IMR-90 (cell line): ENCODE results near the gene ALK. TPM values are rescaled to one million over a fixed set of nuclear protein-coding genes. Genes with fewer than 3 reads are reported as not detected.

Source experiments
- ATAC-seq: fragments of 200-7000 bp; cut with Tn5 transposase; 2 replicates; pipeline ENCODE4 v1.9.1; 2020; ENCODE audit warnings: low read depth, mild to moderate bottlenecking, moderate library complexity
- BruUV-seq: library from RNA; stranded (reverse); fragments of 400-500 nt; replicated peaks from 2 replicates; lab custom pipeline; 2021; lab: Mats Ljungman, UMichigan
- CTCF ChIA-PET: fragments of 300-600 bp; formaldehyde crosslinking; extraction: SDS; loops from one replicate; lab custom pipeline; 2021; ENCODE audit warnings: antibody characterized with exemption; lab: Yijun Ruan, JAX
- POLR2A ChIA-PET: fragments of 300-600 bp; sonication (Branson Sonifier 250); formaldehyde crosslinking; loops from one replicate; lab custom pipeline; 2022; ENCODE audit warnings: antibody characterized with exemption; ENCODE audit not compliant: unreplicated experiment; lab: Charles Lee
- DNase-seq: peaks from one replicate; pipeline ENCODE4 v3.0.0; 2013
- H2AFZ ChIP-seq: replicated peaks from 2 replicates; pipeline ENCODE3; 2013; ENCODE audit warnings: low read length, mild to moderate bottlenecking; ENCODE audit not compliant: poor library complexity
- H2AK5ac ChIP-seq: 2 replicates; pipeline ENCODE4 v1.6.1; 2013; ENCODE audit warnings: low read depth, low read length, inconsistent platforms
- H2AK9ac ChIP-seq: replicated peaks from 2 replicates; pipeline ENCODE3; 2013; ENCODE audit warnings: mild to moderate bottlenecking, low read depth, low read length, moderate library complexity; ENCODE audit not compliant: poor library complexity
- H2BK120ac ChIP-seq: 2 replicates; pipeline ENCODE4 v1.6.1; 2013; ENCODE audit warnings: low read depth, low read length, inconsistent platforms
- H2BK15ac ChIP-seq: 3 replicates; pipeline ENCODE4 v1.6.1; 2013; ENCODE audit warnings: low read depth, low read length, inconsistent platforms
- H2BK20ac ChIP-seq: 2 replicates; pipeline ENCODE4 v1.6.1; 2013; ENCODE audit warnings: low read depth, mild to moderate bottlenecking, inconsistent platforms, low read length, moderate library complexity
- H2BK5ac ChIP-seq: 2 replicates; pipeline ENCODE4 v1.6.1; 2013; ENCODE audit warnings: mild to moderate bottlenecking, low read depth, low read length, inconsistent platforms; ENCODE audit not compliant: poor library complexity, severe bottlenecking
- H3K14ac ChIP-seq: replicated peaks from 2 replicates; pipeline ENCODE4 v1.6.1; 2013; ENCODE audit warnings: low read depth, low read length, inconsistent platforms
- H3K18ac ChIP-seq: 2 replicates; pipeline ENCODE4 v1.6.1; 2013; ENCODE audit warnings: low read depth, low read length, control low read depth
- H3K23ac ChIP-seq: 2 replicates; pipeline ENCODE4 v1.6.1; 2013; ENCODE audit warnings: low read depth, low read length, inconsistent platforms
- H3K27ac ChIP-seq: 2 replicates; pipeline ENCODE4 v1.5.1; 2013; ENCODE audit warnings: mild to moderate bottlenecking, control low read depth, low read length; ENCODE audit not compliant: insufficient read depth
- H3K27me3 ChIP-seq: 2 replicates; pipeline ENCODE4 v1.6.1; 2013; ENCODE audit warnings: low read length; ENCODE audit not compliant: control insufficient read depth, insufficient read depth
- H3K36me3 ChIP-seq: 2 replicates; pipeline ENCODE4 v1.6.1; 2013; ENCODE audit warnings: low read length, mixed read lengths; ENCODE audit not compliant: control insufficient read depth, insufficient read depth
- H3K4ac ChIP-seq: 2 replicates; pipeline ENCODE4 v1.6.1; 2013; ENCODE audit warnings: low read depth, low read length, inconsistent platforms
- H3K4me1 ChIP-seq: 2 replicates; pipeline ENCODE4 v1.6.1; 2013; ENCODE audit warnings: low read length, mixed read lengths; ENCODE audit not compliant: control insufficient read depth, insufficient read depth
- H3K4me2 ChIP-seq: 2 replicates; pipeline ENCODE4 v1.6.1; 2013; ENCODE audit warnings: low read depth, mild to moderate bottlenecking, control low read depth, low read length, moderate library complexity
- H3K4me3 ChIP-seq: 2 replicates; pipeline ENCODE4 v1.5.1; 2013; ENCODE audit warnings: low read depth, mild to moderate bottlenecking, control low read depth, low read length, moderate library complexity; ENCODE audit not compliant: insufficient read depth
- H3K56ac ChIP-seq: 2 replicates; pipeline ENCODE4 v1.6.1; 2013; ENCODE audit warnings: low read length, inconsistent platforms; ENCODE audit not compliant: insufficient read depth; ENCODE audit errors: extremely low read depth
- H3K79me1 ChIP-seq, 2 experiments: 2 replicates each; pipeline ENCODE4 v1.6.1; 2013; ENCODE audit warnings: low read length in 2 of 2, inconsistent platforms in 1 of 2, low read depth in 1 of 2
- H3K9ac ChIP-seq: 2 replicates; pipeline ENCODE4 v1.6.1; 2013; ENCODE audit warnings: low read depth, low read length, control low read depth
- H3K9me1 ChIP-seq: 2 replicates; pipeline ENCODE4 v1.6.1; 2013; ENCODE audit warnings: low read length, inconsistent platforms; ENCODE audit not compliant: insufficient read depth
- H3K9me3 ChIP-seq: 2 replicates; pipeline ENCODE4 v1.6.1; 2013; ENCODE audit warnings: low read length; ENCODE audit not compliant: control insufficient read depth, insufficient read depth
- H4K20me1 ChIP-seq: 2 replicates; pipeline ENCODE4 v1.6.1; 2013; ENCODE audit warnings: low read length, inconsistent platforms; ENCODE audit not compliant: insufficient read depth
- H4K5ac ChIP-seq: 2 replicates; pipeline ENCODE4 v1.6.1; 2013; ENCODE audit warnings: mild to moderate bottlenecking, low read depth, low read length, control low read depth
- H4K8ac ChIP-seq, 2 experiments: 2 replicates each; pipeline ENCODE4 v1.6.1; 2013; ENCODE audit warnings: low read depth in 2 of 2, low read length in 2 of 2, control low read depth in 1 of 2, inconsistent platforms in 1 of 2
- H4K91ac ChIP-seq: 2 replicates; pipeline ENCODE4 v1.6.1; 2013; ENCODE audit warnings: low read depth, low read length, inconsistent platforms; ENCODE audit not compliant: insufficient read depth
- CTCF ChIP-seq: conservative IDR thresholded peaks from 2 replicates; pipeline ENCODE4 v1.5.1; 2012; ENCODE audit warnings: mild to moderate bottlenecking, low read depth, low read length, improper control_type of control experiment
- ELK1 ChIP-seq: fragments of 150-350 bp; IDR thresholded peaks from 2 replicates; pipeline ENCODE4 v1.6.1; 2016; ENCODE audit warnings: low read depth, mild to moderate bottlenecking, low read length, moderate library complexity, borderline replicate concordance
- POLR2A ChIP-seq: IDR thresholded peaks from 2 replicates; pipeline ENCODE4 v1.6.1; 2012; ENCODE audit warnings: mild to moderate bottlenecking, low read depth, low read length
- RAD21 ChIP-seq: IDR thresholded peaks from 2 replicates; pipeline ENCODE4 v1.6.1; 2012; ENCODE audit warnings: low read length, improper control_type of control experiment
- WGBS, 2 experiments: methylation state at CpG; one replicate each; pipeline versions ENCODE4 v1.1.5 to v1.1.7; 2013; ENCODE audit warnings: missing lambda C conversion rate in 2 of 2; ENCODE audit not compliant: insufficient read length in 1 of 2; ENCODE audit errors: extremely low coverage in 2 of 2; 5-methylcytosine and 5-hydroxymethylcytosine counted together
- dilution Hi-C: fragments of 300-500 bp; cut with HindIII; formaldehyde crosslinking; loops from one replicate; pipeline ENCODE4 v1.14.3; 2018; ENCODE audit warnings: low sequenced_read_pairs; ENCODE audit not compliant: unreplicated experiment
- in situ Hi-C: fragments of 300-500 bp; cut with MboI; formaldehyde crosslinking; loops from 3 replicates; pipeline ENCODE4 v1.14.3; 2019; ENCODE audit warnings: low sequenced_read_pairs, inconsistent platforms, mixed read lengths
- intact Hi-C: fragments of 100-400 bp; cut with micrococcal nuclease; formaldehyde crosslinking; loops from 2 replicates; pipeline ENCODE4 v1.10.0; 2022
- polyA plus RNA-seq, 3 experiments: library from polyadenylated mRNA; depleted of rRNA; stranded (reverse); fragments of >200 nt; gene quantifications; 2 replicates each; pipeline ENCODE4 v1.2.3, GENCODE V29; 2012; ENCODE audit warnings: low replicate concordance in 1 of 3
- total RNA-seq: library from RNA; depleted of rRNA; stranded (reverse); fragments of >200 nt; gene quantifications from 2 replicates; pipeline ENCODE4 v1.2.3, GENCODE V29; 2012

ALK gene
- total and polyA plus RNA-seq, 2 of the 4 experiments (the other 2 are of a cell fraction): not detected

- no CpG with 5 or more reads among the region's 1 CpG for WGBS, 2 experiments
- no TSS peak for BruUV-seq
- intact Hi-C loops: no loop called here
Observed at GRCh38 chr2:29563697-29564096, 357.7 kb downstream of the ALK start.

More at GRCh38 chr2:29563697-29564096, 357.7 kb downstream of the ALK start:
- Histone ChIP-seq H4K20me1 (no peaks in the 10 kb centered on the region), H4K8ac (no peak overlapping the region), H3K36me3 (no peaks in the 10 kb centered on the region), H3K27me3 (peaks cover 13% of the 10 kb centered on the region), H3K4me3 (no peak overlapping the region), H4K5ac (no peak overlapping the region), H3K18ac (no peak overlapping the region), H3K79me1 (no peaks in the 10 kb centered on the region), H2BK5ac (no peak overlapping the region), H3K9me1 (no peaks in the 10 kb centered on the region), H2AFZ (no peak overlapping the region), H2AK9ac (no peak overlapping the region), H3K27ac (no peak overlapping the region), H3K4me1 (no peaks in the 10 kb centered on the region), H3K23ac (no peak overlapping the region), H3K56ac (no peak overlapping the region), H2BK20ac (no peak overlapping the region), H2BK120ac (no peak overlapping the region), H2AK5ac (no peak overlapping the region), H3K9me3 (no peaks in the 10 kb centered on the region), H4K91ac (no peak overlapping the region), H2BK15ac (no peak overlapping the region), H3K4ac (no peak overlapping the region), H3K14ac (no peak overlapping the region), H3K4me2 (no peak overlapping the region), H3K9ac (no peak overlapping the region)
- ChIA-PET CTCF (no interaction called here), POLR2A (no interaction called here)
- dilution Hi-C loops (no loop called here), in situ Hi-C loops (no loop called here)
- ATAC-seq: no peak
- no peak for TF ChIP-seq RAD21
- no peak for TF ChIP-seq ELK1
- no peak for TF ChIP-seq CTCF
- TF ChIP-seq POLR2A: no peak
- no peak for DNase-seq
